ENCODE results near the gene ZEB1.
A peak's percentile ranks its signal among the peaks of the same experiment; 100 is the strongest.

Gene ZEB1

DNA sequence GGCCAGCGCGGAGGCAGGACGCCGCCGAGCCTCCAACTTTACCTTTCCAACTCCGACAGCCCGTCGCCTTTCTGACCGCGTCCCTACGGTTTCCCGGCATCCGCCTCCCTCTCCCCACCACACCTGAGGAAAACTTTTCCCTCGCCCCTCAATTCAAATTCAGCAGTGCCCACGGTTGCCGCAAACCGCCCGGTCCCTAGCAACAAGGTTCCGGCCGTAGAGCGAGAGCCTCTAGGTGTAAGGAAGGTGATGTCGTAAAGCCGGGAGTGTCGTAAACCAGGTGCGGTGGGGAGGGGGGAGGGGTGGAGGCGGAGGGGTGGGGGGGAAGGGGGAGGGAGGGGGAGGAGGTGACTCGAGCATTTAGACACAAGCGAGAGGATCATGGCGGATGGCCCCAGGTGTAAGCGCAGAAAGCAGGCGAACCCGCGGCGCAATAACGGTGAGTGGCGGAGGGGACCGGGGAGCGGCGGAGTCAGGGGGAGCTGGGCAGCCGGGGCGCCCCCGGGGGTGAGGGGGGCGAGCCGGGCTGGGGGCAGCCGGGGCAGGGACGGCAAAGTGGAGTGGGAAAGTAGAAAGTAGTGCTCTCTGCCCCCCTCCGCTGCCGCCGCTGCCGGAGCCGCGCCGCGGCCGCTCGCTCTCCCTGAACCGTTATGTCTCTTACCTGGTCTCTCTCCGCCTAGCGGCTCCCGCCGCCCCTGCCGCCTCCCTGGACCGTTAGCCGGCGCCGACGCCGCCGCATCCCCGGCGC is at the start of gene ZEB1:
ZEB1 (plus strand) TSS at position 363 of the 748 bp plus-strand sequence; CDS start at position 382, 19 bp downstream.
- peak; percentile 96 for DNase-seq (ENCODE audit: low read depth)
- H3K4me3 ChIP-seq (ENCODE audit: low read depth, low read length): peak within 1 kb of the TSS; percentile 95
- TF ChIP-seq, protein P1, sequence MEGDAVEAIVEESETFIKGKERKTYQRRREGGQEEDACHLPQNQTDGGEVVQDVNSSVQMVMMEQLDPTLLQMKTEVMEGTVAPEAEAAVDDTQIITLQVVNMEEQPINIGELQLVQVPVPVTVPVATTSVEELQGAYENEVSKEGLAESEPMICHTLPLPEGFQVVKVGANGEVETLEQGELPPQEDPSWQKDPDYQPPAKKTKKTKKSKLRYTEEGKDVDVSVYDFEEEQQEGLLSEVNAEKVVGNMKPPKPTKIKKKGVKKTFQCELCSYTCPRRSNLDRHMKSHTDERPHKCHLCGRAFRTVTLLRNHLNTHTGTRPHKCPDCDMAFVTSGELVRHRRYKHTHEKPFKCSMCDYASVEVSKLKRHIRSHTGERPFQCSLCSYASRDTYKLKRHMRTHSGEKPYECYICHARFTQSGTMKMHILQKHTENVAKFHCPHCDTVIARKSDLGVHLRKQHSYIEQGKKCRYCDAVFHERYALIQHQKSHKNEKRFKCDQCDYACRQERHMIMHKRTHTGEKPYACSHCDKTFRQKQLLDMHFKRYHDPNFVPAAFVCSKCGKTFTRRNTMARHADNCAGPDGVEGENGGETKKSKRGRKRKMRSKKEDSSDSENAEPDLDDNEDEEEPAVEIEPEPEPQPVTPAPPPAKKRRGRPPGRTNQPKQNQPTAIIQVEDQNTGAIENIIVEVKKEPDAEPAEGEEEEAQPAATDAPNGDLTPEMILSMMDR (IDR thresholded peaks at IDR 0.05; ENCODE audit: low read depth, low read length, missing control alignments): peak; percentile 48

DNA sequence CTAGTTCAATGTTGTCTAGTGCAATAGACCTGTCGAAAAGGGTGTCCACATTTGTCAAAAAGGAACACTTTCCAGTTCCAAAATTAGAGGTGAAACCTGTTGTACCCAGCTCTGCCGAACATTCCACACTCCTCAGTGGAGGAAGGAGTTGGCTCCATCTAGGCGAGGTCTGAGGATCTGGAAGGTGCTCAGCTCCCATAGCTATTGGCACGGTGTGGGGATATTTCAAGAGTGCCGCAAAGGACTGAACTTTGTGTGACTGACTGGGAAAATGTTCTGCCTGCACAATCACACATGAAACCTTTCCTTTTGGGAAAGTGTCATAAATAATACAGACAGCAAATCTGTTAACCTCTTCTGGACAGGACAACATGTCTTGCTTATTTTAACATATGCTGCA is 48.1 kb upstream of the ZEB1 start:
- TF ChIP-seq, protein P1 (IDR thresholded peaks at IDR 0.05; ENCODE audit: low read depth, low read length, missing control alignments): no peak

DNA sequence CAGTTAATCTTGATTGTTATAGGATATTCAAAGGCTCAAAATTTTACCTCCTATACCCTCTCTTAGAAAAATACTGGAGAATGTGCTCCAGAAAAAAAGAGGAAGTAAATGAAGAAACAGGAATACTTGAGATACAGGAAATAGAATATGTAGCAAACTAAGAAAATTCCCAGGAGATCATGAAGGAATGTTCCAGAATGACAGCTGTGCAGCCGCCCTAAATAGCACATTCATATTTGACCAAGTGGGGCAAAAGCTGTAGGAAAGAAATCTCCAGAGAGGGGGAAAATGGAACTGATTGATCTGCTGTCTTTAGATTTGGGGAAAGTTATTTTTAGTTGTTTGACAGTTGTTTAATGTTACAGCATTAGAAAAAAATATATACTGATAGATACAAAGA is 46.2 kb upstream of the ZEB1 start:
- no peak overlapping the region for H3K4me3 ChIP-seq (ENCODE audit: low read depth, low read length)
- TF ChIP-seq, protein P1 (IDR thresholded peaks at IDR 0.05; ENCODE audit: low read depth, low read length, missing control alignments): no peak
- DNase-seq (ENCODE audit: low read depth): no peak

More for the DNA sequence above, 48.1 kb upstream of the ZEB1 start:
- DNase-seq (ENCODE audit: low read depth): no peak
- H3K4me3 ChIP-seq (ENCODE audit: low read depth, low read length): no peak overlapping the region

DNA sequence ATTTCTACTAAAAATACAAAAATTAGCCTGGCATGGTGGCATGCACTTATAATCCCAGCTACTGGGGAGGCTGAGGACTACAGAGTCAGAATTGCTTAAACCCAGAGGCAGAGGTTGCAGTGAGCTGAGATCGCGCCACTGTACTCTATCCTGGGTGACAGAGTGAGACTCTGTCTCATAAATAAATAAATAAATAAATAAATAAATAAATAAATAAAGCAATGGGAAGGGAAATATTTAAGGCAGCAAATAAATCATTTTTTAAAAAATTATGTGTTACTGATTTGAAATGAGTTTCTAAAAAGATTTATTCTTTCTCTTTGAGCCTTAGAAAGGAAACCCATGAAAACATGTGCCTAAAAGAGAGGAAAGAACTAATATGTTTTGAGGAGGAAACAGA is 45.2 kb upstream of the ZEB1 start:
- DNase-seq (ENCODE audit: low read depth): no peak
- TF ChIP-seq, protein P1 (IDR thresholded peaks at IDR 0.05; ENCODE audit: low read depth, low read length, missing control alignments): no peak
- no peak overlapping the region for H3K4me3 ChIP-seq (ENCODE audit: low read depth, low read length)

DNA sequence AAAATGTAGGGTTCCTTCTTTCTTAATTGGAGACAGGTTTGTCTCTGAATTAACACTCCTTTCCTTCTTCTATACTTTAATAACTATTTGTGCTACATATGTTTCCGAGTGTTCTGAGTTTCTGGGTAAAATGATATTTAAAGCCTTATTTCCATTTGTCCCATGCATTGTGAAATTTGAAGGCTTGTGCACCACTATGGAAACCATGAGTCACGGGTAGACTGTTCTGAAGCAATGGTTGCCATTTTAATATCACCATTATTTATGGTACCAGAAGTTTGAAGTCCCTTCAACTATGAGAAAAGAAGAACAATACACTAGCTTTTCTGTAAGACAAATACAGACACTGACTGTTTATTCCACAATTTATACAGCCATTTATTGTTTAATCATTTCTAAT is 44.7 kb upstream of the ZEB1 start:
- DNase-seq (ENCODE audit: low read depth): no peak
- no peak overlapping the region for H3K4me3 ChIP-seq (ENCODE audit: low read depth, low read length)
- TF ChIP-seq, protein P1 (IDR thresholded peaks at IDR 0.05; ENCODE audit: low read depth, low read length, missing control alignments): no peak

DNA sequence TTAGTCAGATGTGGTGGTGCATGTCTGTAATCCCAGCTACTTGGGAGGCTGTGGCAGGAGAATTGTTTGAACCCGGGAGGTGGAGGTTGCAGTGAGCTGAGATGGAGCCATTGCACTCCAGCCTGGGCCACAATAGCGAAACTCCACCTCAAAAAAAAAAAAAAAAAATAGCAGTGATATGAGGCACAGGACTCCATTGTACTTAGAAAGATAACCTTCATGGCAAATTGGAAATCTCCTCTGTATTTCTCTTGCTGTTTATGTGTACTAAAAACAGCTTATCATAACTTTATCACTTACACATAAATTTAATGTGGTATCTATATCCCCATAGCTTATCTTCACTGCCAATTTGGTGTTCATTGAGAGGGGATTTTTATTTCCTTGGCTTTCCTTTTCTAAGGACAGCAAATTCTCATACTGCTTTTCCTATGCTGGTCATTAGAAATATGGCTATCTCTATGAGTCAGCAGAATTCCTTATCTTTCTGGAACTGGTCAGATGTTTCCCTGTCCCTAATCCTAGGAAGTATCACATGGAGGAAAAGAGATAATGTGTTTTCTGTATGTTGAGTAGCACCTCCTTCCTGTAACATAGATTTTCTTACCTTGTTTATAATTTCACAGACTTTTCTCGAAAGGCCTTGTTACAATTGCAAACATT is 40.6 kb upstream of the ZEB1 start:
- no peak overlapping the region for H3K4me3 ChIP-seq (ENCODE audit: low read depth, low read length)
- TF ChIP-seq, protein P1 (IDR thresholded peaks at IDR 0.05; ENCODE audit: low read depth, low read length, missing control alignments): no peak
- no peak for DNase-seq (ENCODE audit: low read depth)
